ENCODE results near the gene SLF2.

Gene SLF2

DNA sequence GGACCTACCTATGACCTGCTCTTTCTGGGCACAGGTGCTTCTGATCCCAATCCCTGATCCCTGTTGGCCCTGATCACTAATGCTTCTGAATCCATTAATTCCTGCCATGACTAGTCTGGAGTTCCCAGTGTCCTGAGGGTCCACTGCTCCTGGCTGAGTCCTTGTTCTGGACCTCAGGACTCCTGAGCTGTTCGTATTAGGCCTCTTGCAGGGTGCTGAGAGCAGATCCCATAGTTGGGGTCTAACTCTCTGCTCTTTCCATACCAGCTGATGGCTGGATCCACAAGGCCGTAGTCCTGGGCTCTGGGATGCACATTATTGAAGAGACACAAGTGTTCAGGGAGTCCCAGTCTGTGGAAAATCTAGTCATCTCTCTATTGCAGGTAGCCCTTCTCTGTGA is 67.5 kb downstream of the SLF2 start:
- DNase-seq (ENCODE audit: low read depth in 2 of 2), result no peak

DNA sequence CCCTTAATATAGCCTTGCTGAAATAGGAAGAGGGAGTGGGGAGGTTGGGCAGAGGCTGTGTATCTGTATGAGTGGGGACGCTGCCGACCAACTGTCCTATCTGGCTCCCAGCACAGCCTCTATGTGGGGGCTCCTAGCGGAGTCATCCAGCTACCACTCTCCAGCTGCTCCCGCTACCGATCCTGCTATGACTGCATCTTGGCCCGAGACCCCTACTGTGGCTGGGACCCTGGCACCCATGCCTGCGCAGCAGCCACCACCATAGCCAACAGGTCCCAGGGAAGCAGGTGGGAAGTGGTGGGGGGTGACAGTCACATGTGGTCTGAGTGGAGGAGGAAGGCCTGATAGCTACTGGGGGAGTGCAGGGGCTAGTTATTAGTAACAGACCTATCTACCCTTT is 67.9 kb downstream of the SLF2 start:
- no peak for DNase-seq (ENCODE audit: low read depth in 2 of 2)

DNA sequence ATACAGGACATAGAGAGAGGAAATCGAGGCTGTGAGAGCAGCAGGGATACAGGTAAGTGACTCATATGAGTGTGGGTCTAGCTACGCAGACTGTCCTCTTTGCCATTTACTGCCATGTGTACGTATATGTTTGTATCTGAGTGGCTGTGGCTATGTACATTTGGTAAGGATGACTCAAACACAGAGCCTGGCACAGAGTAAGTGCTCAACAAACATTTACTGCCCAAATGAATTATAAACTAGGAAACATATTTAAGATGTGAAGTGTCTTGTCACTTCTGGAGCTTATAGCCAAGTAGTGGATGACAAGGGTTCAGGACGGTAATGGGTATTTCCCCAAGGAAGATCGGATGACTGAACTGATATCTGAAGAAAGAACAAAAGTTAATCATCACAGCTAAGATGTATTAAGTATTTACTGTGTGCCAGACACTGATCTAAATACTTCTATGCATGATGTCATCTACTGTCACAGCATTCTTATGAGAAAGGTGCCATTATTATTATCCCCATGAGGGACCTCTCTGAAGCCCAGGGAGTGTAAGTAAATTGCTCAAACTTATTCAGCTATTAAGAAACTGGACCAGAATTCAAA is 68.5 kb downstream of the SLF2 start:
- no peak for DNase-seq (ENCODE audit: low read depth in 2 of 2)

DNA sequence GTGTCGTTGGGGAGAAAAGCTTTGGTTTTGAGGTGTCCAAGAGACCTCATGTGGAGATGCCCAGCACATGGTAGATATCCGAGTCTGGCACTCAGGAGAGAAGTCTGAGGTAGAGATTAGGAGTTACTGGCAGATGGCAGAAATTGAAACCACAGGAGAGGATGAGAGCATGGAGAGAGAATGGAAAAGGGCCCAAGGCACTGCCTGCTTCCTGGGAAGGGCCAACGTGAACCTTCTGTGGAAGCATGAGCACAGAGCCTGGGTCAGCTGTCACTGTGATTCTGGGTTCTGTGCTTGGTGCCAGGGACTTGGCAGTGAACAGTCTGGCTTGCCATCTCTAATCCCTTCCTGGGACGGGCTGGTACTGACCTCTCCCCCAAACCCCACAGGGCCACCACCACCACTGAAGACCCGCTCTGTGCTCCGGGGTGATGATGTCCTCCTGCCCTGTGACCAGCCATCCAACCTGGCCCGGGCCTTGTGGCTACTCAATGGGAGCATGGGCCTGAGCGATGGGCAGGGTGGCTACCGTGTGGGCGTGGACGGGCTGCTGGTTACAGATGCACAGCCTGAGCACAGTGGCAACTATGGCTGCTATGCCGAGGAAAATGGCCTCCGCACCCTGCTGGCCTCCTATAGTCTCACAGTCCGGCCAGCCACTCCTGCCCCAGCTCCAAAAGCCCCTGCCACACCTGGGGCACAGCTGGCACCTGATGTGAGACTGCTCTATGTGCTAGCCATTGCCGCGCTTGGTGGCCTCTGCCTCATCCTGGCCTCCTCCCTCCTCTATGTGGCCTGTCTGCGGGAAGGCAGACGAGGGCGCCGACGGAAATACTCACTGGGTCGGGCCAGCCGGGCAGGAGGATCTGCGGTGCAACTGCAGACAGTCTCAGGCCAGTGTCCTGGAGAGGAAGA is 70.4 kb downstream of the SLF2 start:
- DNase-seq (ENCODE audit: low read depth in 2 of 2), result no peak

DNA sequence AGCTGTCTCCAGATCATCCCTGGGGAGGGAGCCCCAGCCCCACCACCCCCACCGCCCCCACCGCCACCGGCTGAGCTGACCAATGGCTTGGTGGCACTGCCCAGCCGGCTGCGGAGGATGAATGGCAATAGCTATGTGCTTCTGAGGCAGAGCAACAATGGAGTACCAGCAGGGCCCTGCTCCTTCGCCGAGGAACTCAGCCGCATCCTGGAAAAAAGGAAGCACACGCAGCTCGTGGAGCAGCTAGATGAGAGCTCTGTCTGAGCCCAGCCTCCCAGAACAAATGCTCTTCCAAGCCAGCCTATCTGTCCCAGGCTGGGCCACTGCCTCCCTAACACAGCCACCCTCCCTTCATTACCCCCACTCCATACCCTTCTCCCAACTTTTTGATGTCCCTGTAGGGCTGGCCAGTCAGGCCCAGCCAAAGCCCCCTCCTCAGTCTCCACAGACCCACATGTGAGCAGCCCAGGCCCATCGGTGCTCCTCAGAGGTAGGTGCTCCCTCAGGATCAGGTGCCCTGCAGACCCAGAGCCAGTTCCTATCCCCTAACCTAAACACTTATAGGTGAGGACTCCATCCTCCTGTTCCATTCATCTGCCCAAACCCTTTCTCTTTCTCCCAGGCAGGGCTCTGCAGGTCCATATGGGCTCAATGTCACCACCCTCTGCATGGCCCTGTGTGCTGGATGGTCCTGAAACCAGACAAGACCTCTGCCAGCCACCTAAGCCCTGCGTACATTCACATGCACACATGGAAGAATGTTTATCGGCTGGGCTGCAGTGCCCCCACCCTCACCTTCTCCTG is 71.3 kb downstream of the SLF2 start:
- no peak for DNase-seq (ENCODE audit: low read depth in 2 of 2)

DNA sequence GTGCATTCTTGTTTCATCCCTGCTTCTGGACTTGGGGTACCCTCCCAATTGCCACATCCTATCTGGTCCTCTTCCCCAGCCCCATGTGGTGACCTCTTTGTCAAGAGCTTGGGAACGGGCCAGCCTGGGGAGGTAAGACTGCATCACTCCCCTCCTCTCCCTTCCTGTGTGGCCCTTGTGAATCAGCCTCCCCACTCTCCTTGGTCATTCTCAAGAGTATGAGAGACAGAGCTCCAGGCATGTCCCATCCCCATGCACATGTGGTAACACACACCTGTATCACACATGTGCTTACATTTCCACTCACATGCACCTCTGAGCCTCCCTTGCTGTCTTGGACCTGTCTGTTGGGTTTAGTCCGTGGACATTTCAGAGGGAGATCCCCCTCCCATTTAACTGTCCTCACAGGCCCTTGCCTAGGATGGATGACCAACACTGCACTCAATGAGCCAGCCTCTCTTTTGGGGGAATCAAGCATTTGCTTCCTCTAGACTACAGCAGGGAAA is 72.0 kb downstream of the SLF2 start:
- DNase-seq (ENCODE audit: low read depth in 2 of 2), result no peak

DNA sequence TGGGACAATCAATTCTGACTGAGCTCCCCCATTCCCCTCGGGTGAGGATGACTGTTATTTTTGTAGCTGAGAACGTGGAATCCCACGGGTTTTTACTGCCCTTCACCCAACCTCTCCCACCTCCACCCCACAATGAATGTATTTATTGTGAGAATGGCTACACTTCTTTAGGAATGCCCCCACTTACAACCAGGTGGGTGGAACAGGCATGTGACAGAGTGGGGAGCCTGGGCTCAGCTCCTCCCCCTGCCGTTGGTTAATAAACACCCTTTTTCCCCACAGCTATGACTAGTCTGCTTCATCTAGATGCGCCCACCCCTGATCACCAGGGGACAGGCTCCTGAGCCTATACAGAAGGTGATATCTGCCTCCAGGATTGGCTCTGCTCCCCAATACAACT is 72.6 kb downstream of the SLF2 start:
- no peak for DNase-seq (ENCODE audit: low read depth in 2 of 2)

DNA sequence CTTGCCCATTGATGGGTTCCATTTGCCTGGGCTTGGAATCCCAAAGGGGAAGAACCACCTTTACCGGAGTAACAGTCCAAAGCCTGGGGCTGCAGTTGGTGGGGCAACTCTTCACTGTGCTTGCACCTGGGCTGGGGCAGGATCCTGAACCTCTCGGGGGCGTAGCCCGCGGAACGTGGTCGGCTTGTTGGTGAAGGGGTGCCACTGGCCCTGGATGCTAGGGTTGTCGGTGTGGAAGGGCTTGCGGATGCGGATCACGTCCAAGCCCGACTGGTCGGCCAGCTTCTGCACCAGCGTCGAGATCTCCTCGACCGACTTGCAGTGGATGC is 73.8 kb downstream of the SLF2 start:
- DNase-seq (ENCODE audit: low read depth in 2 of 2), result no peak

DNA sequence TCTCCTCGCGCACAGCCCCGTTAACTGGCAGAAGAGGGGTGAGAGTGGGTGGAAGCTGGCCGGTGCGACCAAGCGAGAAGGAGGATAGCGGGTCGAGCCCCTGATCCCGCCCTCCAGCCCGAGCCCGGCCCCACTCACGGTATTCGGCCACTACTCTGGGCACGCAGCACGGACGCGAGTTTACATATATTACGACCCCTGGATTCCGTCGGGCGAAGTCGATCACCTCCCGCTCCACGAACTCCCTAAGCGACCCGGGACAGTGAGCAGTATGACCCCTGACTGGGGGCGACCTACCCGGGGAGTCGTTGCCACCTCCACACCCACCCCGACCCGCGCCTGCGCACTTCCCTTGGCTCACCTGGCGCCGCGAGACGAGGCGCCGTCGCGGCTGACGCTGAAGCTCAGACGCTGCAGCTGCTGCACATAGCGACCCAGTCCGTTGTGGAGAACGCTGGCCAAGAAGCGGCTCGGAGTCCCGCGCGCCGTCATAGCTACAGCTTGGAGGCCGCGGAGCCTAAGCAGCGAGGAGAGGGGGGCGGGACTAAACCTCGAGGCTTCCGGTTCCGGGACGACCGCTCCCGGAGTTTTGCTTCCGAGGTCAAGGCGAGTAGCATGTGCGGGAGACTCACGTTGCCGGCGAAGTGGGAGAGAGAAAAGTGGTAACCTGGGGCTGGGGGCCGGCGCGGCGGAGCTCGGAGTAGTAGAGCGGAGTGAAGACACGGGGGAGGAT is 74.4 kb downstream of the SLF2 start, which contains the start of the genes MRPL43 and TWNK:
Gene MRPL43 (minus strand): TSS at position 546 of the 733 bp plus-strand sequence. CDS start 54 bp downstream, at position 492.
Gene TWNK (plus strand): TSS at position 592 of the 733 bp plus-strand sequence. CDS start 668 bp downstream, outside the sequence.
- DNase-seq (ENCODE audit: low read depth in 2 of 2), result peak in 1 of 2 experiments; percentile 30

DNA sequence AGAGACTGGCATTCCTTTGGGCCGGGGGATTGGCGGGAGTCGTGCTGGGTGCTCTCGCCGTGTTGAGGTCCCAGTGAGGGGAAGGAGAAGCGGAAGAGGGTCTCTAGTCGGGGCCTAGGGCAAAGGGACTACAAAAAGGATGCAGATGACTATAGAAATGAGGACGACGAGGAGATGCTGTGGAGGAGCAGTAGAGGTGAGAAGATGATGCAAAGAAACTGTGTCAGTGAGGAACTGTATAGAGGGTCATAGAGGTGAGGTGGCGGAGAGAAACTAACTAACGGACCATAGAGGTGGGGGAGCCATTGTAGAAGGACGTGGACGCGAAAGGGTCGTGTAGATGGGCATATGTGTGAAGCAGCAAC is 74.9 kb downstream of the SLF2 start:
- DNase-seq (ENCODE audit: low read depth in 2 of 2), result no peak

DNA sequence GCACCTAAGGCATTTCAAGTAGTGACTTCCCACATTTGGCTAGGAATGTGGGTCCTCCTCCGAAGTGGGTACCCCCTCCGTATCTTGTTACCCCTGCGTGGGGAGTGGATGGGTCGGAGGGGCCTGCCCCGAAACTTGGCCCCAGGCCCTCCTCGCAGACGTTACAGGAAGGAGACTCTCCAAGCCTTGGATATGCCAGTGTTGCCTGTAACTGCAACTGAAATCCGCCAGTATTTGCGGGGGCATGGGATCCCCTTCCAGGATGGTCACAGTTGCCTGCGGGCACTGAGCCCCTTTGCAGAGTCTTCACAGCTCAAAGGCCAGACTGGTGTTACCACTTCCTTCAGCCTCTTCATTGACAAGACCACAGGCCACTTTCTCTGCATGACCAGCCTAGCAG is 75.4 kb downstream of the SLF2 start:
- DNase-seq (ENCODE audit: low read depth in 2 of 2), result no peak

DNA sequence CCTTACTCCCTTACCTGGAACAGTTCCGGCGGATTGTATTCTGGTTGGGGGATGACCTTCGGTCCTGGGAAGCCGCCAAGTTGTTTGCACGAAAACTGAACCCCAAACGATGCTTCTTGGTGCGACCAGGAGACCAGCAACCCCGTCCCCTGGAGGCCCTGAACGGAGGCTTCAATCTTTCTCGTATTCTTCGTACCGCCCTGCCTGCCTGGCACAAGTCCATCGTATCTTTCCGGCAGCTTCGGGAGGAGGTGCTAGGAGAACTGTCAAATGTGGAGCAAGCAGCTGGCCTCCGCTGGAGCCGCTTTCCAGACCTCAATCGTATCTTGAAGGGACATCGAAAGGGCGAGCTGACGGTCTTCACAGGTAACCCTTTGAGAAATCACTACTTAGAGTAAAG is 76.3 kb downstream of the SLF2 start:
- no peak for DNase-seq (ENCODE audit: low read depth in 2 of 2)

DNA sequence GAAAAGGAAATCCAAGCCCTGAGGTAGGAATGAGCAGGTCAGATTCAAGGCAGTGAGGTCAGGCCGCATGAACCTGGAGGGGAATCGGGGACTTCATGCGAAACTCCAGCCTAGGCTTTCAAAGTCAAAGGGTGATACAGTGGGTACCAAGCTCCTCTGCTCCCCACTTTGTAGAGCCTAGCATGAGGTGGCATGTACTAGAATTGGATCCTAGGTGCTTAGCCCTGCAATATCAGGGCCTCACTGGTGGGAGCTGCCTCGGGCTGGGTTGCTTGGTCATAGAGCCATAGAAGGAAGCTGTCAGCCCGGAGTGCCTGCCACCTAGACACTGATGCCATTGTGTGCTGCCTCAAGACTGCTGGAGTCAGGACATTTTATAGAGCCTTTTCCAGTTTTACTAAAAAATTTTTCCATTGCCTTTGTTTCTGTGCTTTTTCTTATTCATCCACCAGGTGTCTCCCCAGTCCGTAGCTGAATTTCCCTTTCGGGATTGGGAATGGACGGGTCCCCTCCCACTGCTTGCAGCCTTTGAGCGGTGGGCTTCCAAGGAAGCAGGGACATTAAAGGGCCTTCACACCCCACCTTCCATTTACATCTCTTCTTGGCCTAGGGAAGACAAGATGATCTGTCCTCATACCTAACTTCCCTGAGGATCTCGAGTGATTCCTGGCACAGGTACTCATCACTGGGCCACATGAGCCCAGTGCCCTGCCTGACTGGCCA is 81.4 kb downstream of the SLF2 start:
- no peak for DNase-seq (ENCODE audit: low read depth in 2 of 2)

DNA sequence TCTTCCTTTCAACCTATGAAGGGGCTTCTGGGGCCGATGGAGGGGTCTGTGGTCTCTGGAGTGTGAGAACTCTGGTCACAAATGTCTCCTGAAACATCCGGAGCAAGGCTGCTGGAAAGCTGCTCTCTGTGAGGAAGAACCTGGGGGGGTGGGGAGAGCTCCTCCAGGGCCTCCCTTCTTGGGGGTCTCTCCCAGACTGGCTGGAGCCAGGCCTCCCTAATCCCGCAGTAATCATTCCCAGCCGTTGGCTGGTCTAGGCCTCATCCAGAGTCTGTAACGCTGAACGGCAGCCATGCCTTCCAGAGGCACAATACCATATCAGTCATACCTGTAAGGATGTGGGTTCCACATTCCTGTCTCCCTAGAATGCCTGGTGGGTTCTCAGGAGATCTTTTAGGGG is 82.4 kb downstream of the SLF2 start:
- no peak for DNase-seq (ENCODE audit: low read depth in 2 of 2)

DNA sequence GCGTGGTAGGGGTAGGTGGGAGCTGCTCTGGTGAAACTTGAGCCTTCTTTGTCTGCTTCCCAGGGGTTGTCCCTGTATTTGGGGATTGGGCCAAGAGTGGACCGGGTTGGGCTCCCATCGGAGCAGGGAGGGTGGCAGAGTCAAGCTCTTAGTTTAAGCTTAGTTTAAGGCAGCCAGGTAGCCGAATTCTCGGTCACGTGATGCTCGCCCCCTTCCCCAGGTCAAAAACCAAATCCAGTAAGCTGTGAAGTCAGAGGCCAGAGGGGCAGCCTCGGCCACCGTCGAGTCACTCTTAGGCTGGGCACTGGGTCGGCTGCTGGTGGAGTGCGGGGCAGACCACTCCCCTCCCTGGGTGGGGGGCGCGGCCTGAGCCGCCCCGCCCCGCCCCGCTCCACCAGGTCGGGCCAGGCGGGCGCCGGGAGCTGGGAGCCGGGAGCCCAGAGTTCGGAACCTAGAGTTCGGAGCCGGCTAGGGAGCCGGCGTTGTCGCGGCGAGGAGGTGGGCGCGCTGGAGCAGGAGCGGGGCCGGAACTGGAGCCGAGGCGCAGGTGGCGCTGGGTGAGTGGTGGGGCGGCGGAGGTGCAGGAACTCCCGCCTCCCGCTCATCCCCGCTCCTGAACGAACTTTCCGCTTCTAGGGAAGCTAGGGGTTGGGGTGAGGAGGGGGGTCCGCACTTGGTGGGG is 84.1 kb downstream of the SLF2 start:
- no peak for DNase-seq (ENCODE audit: low read depth in 2 of 2)

DNA sequence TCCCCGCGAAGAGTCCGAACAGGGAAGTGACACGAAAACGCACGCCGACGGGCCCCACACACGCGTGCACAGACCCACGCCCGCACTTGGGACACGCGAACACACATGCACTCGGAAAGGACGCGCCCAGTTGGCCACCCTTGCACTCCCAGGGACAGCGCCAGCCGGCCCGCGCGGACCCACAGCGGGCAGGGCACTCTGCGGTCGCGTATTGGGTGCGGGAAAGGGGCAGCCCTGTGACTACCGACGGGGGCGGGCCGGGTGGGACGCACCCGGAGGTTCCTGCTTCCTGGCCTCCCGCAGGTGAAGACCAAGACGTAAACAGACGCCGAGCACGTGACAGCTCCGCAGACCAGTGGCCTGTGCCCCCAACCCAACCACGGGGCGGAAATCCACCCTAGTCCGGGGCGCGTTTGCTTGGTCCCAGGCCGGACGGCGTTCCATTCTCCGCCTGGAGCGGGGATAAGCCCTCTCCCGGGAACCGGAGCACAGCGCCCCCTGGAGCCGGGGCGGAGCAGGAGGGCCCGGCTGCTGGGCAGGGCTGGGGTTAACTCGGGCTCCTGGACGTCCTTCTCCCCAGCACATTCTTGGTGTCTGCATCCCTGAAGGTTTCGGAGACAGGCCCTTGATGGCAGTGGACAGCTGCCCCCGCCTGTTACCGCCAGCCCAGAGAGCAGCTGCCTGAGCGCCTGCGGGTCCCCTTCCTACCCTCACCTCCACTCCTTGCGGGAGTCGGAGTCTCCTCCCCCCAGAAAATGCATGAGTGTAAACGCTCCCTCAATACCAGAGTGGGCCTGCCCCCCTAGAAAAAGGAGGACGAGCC is 84.8 kb downstream of the SLF2 start:
- DNase-seq (ENCODE audit: low read depth in 2 of 2), result no peak

DNA sequence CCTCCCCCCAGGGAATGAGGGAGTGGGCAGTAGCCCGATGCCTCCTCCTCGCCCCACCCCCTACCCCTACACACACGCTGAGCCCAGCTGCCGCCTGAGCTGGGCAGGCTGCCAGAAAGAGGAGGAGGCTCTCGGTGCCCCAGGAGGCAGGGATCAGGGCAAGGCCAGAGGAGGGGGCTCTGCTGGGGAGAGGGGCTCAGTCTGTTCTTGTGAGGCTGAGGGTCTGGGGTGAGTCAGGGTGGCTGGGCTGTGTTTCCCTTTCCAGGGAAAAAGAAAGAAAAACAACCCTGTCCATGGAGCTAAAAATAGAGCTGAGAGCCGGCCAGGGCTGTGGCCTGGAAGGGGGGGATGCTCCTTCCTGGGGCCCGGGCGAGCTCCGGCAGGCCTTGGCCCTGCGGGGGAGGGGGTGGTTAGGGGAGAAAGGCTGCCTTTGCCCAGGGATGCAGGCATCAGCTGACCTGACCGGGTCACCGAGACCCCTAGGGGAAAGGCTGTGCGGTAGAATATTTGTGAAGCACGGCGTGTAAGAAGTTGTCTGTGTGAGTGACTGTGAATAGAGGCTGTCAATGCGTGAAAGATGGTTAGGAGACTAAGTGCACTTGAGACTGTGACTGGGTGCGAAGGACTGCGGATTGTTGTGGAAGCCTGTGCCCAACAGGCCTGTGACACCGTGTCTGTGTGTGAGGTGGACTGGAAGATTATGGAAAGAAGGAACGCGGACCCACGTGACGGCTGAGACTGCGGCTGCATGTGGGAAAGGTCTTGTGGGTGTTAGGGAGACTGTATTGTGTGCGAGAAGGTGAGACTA is 85.6 kb downstream of the SLF2 start:
- peak; percentile 43 to 48 for DNase-seq (ENCODE audit: low read depth in 2 of 2)

DNA sequence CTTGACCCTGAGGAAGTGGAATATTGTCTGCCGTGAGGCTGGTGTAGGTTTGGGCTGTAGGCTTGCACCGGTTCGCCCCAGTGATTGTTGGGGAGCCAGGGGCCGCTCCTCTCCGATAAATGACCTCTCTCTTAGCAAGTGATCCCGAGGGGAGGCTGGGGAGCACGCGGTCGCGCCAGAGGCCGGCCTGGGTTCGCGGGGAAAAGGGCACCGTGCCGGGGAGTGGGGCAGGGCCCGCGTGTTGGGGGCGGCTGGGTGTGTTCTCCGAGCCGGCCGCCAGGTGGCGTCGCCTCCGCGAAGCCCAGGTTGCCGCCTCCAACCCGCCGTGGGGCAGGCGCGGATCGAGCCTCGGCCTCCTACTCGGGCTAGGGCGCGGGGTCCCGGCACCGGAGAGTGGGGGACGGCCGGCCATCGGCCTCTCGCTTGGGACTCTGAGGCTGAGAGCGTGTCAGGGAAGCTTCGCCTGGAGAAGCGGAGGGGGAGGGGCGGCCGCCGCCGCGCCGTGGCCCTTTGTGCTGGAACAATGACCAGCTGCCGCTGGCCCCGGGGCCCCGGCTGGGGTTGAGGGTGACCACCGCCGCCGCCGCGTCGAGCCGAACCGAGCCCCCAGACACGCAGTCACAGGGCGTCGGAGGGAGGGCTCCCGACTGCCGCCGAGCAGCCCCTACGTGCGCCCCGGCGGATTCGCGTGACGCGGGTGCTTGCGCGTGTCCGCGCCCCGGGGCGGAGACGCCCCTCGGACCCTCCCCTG is 86.4 kb downstream of the SLF2 start:
- peak in 1 of 2 experiments; percentile 42 for DNase-seq (ENCODE audit: low read depth in 2 of 2)
